ENCODE measurements around the gene FIGLA.
"Not testable (repeated sequence)": the region's sequence is repeated elsewhere in the genome, so short reads cannot be mapped to it uniquely, and the experiment has no call there.

FIGLA gene

GRCh38 chr2:70807828-70808118 is 17.3 kb upstream of the FIGLA start:
- Histone ChIP-seq H3K27me3 (ENCODE audit: control insufficient read depth, insufficient read depth, low read length) (peaks cover 5% of the 10 kb centered on the region), H3K36me3 (ENCODE audit: control insufficient read depth, insufficient read depth, low read length) (no peaks in the 10 kb centered on the region), H3K4me3 (ENCODE audit: low read depth, low read length) (no peak overlapping the region), H3K27ac (ENCODE audit: low read depth, low read length) (no peak overlapping the region), H3K4me1 (ENCODE audit: control insufficient read depth, insufficient read depth, low read length) (no peaks in the 10 kb centered on the region), H3K9ac (ENCODE audit: low read depth, low read length) (no peak overlapping the region), H3K9me3 (ENCODE audit: control insufficient read depth, insufficient read depth, low read length) (no peaks in the 10 kb centered on the region)

DNA sequence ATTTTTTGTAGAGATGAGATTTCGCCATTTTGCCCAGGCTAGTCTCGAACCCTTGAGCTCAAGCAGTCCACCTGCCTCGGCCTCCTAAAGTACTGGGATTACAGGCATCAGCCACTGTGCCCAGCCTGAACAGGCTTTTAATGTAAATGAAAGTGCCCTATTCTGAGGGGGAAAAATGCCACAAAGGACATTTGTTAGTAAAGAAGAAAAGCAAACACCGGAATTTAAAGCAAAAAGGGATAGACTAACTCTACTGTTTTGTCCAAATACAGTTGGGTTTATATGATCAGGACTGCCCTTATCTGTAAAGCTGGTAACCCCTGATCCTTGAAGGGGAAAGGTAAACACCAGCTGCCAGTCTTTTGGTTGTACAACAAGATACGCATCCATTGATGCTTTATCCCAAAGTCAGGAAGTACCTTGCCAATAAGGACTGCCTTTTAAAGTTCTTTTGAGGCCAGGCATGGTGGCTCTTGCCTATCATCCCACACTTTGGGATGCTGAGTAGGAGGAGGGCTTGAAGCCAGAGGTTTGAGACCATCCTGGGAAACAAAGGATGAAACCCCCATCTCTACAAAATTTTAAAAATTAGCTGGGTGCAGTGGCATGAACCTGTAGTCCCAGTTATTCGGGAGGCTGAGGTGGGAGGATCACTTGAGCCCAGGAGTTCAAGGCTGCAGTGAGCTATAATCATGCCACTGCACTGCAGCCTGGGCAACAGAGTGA is 16.8 kb upstream of the FIGLA start:
- H3K4me1 ChIP-seq (ENCODE audit: control insufficient read depth, insufficient read depth, low read length): no peaks in the 10 kb centered on the region
- H3K27me3 ChIP-seq (ENCODE audit: control insufficient read depth, insufficient read depth, low read length): peaks cover 5% of the 10 kb centered on the region
- H3K27ac ChIP-seq (ENCODE audit: low read depth, low read length): no peak overlapping the region
- H3K36me3 ChIP-seq (ENCODE audit: control insufficient read depth, insufficient read depth, low read length): no peaks in the 10 kb centered on the region
- H3K9ac ChIP-seq (ENCODE audit: low read depth, low read length): no peak overlapping the region
- no peak overlapping the region for H3K4me3 ChIP-seq (ENCODE audit: low read depth, low read length)
- H3K9me3 ChIP-seq (ENCODE audit: control insufficient read depth, insufficient read depth, low read length): no peaks in the 10 kb centered on the region

DNA sequence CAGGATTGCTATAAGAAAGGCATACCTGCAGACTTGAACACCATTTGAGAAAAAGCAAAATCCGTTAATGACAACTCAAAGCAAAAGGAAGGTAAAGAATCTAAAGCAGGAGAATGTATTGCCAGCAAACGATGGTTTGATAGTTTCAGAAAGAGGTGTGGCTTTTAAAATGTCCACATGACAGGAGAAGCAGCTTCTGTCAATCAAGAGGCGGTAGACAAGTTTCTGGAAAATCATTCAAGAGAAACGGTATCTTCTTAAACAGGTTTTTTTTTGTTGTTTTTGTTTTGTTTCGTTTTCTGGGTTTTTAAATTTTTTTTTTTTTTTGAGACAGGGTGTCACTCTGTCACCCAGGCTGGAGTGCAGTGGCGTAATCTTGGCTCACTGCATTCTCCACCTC is 16.2 kb upstream of the FIGLA start:
- Histone ChIP-seq H3K4me1 (ENCODE audit: control insufficient read depth, insufficient read depth, low read length) (no peaks in the 10 kb centered on the region), H3K4me3 (ENCODE audit: low read depth, low read length) (no peak overlapping the region), H3K9ac (ENCODE audit: low read depth, low read length) (no peak overlapping the region), H3K9me3 (ENCODE audit: control insufficient read depth, insufficient read depth, low read length) (no peaks in the 10 kb centered on the region), H3K27ac (ENCODE audit: low read depth, low read length) (no peak overlapping the region), H3K36me3 (ENCODE audit: control insufficient read depth, insufficient read depth, low read length) (no peaks in the 10 kb centered on the region), H3K27me3 (ENCODE audit: control insufficient read depth, insufficient read depth, low read length) (peaks cover 3% of the 10 kb centered on the region)

DNA sequence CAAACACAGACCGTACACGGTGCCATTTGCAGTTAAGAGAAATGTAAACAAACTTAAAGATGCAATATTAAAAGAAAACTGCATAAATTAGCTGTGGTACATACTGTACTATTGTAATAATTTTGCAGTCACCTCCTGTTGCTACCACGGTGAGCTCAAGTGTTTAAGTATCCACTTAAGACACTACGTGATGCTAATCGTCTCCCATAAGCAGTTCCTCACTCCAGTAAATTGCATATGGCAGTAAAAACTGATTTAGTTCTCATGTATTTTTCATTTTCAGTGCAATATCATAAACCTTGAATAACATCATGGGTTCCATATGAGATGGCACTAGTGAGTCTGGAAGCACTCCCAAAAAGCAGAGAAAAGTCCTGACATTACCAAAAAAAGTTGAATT is 15.6 kb upstream of the FIGLA start:
- no peaks in the 10 kb centered on the region for H3K4me1 ChIP-seq (ENCODE audit: control insufficient read depth, insufficient read depth, low read length)

DNA sequence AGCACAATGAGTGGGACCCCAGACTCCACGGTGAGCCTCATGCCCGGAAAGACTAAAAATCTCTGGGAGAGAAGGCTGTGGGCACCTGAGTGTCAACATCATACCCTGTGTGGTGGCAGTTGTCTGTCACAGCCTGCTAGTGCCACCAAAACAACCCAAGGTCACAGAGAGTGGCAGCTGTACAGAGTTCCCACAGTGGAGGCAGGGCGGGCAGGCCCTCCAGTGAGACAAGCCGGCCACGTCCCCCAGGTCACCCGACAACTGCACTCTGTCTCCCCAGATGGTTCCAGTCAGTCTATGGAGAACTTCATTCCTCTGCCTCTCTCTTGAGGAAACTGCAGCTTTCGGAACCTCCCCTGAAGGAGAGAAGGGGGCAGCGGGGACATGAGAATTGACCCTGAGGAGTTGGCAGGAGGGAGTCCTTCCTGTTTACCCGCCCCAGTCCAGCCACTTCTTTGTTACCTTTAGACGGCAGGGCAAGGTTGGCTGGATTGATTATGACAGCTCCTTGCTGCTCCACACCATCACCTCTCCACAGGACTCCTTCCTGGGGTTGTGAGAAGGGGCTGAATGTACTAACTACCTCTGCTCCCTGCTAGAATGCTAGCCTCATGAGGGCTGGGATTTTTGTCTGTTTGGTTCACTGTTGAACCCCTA is 11.3 kb upstream of the FIGLA start:
- H3K27me3 ChIP-seq (ENCODE audit: control insufficient read depth, insufficient read depth, low read length): peaks cover 28% of the 10 kb centered on the region
- no peak overlapping the region for H3K4me3 ChIP-seq (ENCODE audit: low read depth, low read length)
- no peaks in the 10 kb centered on the region for H3K36me3 ChIP-seq (ENCODE audit: control insufficient read depth, insufficient read depth, low read length)
- H3K9me3 ChIP-seq (ENCODE audit: control insufficient read depth, insufficient read depth, low read length): peaks cover 4% of the 10 kb centered on the region; the same call in 1 of the 2 replicates
- no peak overlapping the region for H3K9ac ChIP-seq (ENCODE audit: low read depth, low read length)
- H3K4me1 ChIP-seq (ENCODE audit: control insufficient read depth, insufficient read depth, low read length): no peaks in the 10 kb centered on the region
- no peak overlapping the region for H3K27ac ChIP-seq (ENCODE audit: low read depth, low read length)

More for the DNA sequence above, 15.6 kb upstream of the FIGLA start:
- H3K9ac ChIP-seq (ENCODE audit: low read depth, low read length): no peak overlapping the region
- H3K27ac ChIP-seq (ENCODE audit: low read depth, low read length): no peak overlapping the region
- no peak overlapping the region for H3K4me3 ChIP-seq (ENCODE audit: low read depth, low read length)
- no peaks in the 10 kb centered on the region for H3K36me3 ChIP-seq (ENCODE audit: control insufficient read depth, insufficient read depth, low read length)
- peaks cover 8% of the 10 kb centered on the region for H3K27me3 ChIP-seq (ENCODE audit: control insufficient read depth, insufficient read depth, low read length)
- H3K9me3 ChIP-seq (ENCODE audit: control insufficient read depth, insufficient read depth, low read length): no peaks in the 10 kb centered on the region

GRCh38 chr2:70799706-70800105 is 9.3 kb upstream of the FIGLA start:
- Histone ChIP-seq H3K9ac (ENCODE audit: low read depth, low read length) (no peak overlapping the region), H3K4me1 (ENCODE audit: control insufficient read depth, insufficient read depth, low read length) (no peaks in the 10 kb centered on the region), H3K36me3 (ENCODE audit: control insufficient read depth, insufficient read depth, low read length) (no peaks in the 10 kb centered on the region), H3K27ac (ENCODE audit: low read depth, low read length) (no peak overlapping the region), H3K27me3 (ENCODE audit: control insufficient read depth, insufficient read depth, low read length) (peaks cover 45% of the 10 kb centered on the region), H3K9me3 (ENCODE audit: control insufficient read depth, insufficient read depth, low read length) (peaks cover 4% of the 10 kb centered on the region; the same call in 1 of the 2 replicates), H3K4me3 (ENCODE audit: low read depth, low read length) (no peak overlapping the region)

GRCh38 chr2:70797996-70798395 is 7.6 kb upstream of the FIGLA start:
- H3K4me1 ChIP-seq (ENCODE audit: control insufficient read depth, insufficient read depth, low read length); H3K9ac ChIP-seq (ENCODE audit: low read depth, low read length); H3K9me3 ChIP-seq (ENCODE audit: control insufficient read depth, insufficient read depth, low read length); H3K4me3 ChIP-seq (ENCODE audit: low read depth, low read length); H3K36me3 ChIP-seq (ENCODE audit: control insufficient read depth, insufficient read depth, low read length); H3K27ac ChIP-seq (ENCODE audit: low read depth, low read length): not testable (repeated sequence)
- H3K27me3 ChIP-seq (ENCODE audit: control insufficient read depth, insufficient read depth, low read length): peaks cover 62% of the 10 kb centered on the region

DNA sequence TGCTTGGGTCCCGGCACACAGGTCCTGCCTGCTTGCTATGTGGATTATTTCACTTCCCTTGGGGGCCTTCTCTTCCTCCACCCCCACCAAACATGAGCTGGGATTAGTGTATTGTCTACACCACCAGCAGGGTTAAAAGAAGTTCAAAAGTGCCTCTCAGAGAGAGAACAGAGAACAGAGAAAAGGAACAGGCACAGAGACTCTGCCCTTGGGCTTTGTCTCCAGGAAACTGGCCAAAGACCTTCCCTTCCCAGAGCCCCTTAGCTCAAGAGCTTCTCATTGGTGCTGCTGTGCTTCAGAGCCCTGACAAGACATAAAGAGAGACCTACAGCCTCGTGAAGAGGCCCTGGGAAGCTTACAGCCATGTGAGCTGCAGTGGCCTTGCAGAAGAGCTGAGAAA is 7.1 kb upstream of the FIGLA start:
- Histone ChIP-seq H3K4me3 (ENCODE audit: low read depth, low read length) (no peak overlapping the region), H3K4me1 (ENCODE audit: control insufficient read depth, insufficient read depth, low read length) (no peaks in the 10 kb centered on the region), H3K9ac (ENCODE audit: low read depth, low read length) (no peak overlapping the region), H3K27me3 (ENCODE audit: control insufficient read depth, insufficient read depth, low read length) (peaks cover 67% of the 10 kb centered on the region), H3K9me3 (ENCODE audit: control insufficient read depth, insufficient read depth, low read length) (peaks cover 4% of the 10 kb centered on the region; the same call in 1 of the 2 replicates), H3K36me3 (ENCODE audit: control insufficient read depth, insufficient read depth, low read length) (no peaks in the 10 kb centered on the region), H3K27ac (ENCODE audit: low read depth, low read length) (no peak overlapping the region)

DNA sequence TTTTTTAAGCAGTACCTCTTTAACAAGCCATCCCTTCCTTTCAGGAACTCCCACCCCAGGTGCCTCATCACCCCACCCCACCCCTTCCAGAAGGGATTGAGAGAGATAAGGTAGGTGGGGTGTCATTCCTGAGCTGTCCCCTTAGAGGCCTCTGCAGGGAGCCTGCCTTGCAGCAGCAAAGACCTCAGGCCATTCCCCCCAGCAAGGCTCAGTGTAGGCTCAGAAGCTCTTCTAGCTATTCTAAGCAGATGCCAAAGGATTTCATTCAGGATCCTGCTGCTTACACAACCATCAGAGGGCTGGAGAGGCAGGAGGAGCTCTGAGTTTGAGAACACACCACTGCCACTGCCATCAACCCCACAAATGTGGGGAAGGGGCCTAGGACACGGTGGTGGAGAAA is 5.8 kb upstream of the FIGLA start:
- H3K27ac ChIP-seq (ENCODE audit: low read depth, low read length): no peak overlapping the region
- H3K4me3 ChIP-seq (ENCODE audit: low read depth, low read length): no peak overlapping the region
- no peak overlapping the region for H3K9ac ChIP-seq (ENCODE audit: low read depth, low read length)
- no peaks in the 10 kb centered on the region for H3K36me3 ChIP-seq (ENCODE audit: control insufficient read depth, insufficient read depth, low read length)
- peaks cover 4% of the 10 kb centered on the region; the same call in 1 of the 2 replicates for H3K9me3 ChIP-seq (ENCODE audit: control insufficient read depth, insufficient read depth, low read length)
- H3K27me3 ChIP-seq (ENCODE audit: control insufficient read depth, insufficient read depth, low read length): peaks cover 74% of the 10 kb centered on the region
- no peaks in the 10 kb centered on the region for H3K4me1 ChIP-seq (ENCODE audit: control insufficient read depth, insufficient read depth, low read length)

DNA sequence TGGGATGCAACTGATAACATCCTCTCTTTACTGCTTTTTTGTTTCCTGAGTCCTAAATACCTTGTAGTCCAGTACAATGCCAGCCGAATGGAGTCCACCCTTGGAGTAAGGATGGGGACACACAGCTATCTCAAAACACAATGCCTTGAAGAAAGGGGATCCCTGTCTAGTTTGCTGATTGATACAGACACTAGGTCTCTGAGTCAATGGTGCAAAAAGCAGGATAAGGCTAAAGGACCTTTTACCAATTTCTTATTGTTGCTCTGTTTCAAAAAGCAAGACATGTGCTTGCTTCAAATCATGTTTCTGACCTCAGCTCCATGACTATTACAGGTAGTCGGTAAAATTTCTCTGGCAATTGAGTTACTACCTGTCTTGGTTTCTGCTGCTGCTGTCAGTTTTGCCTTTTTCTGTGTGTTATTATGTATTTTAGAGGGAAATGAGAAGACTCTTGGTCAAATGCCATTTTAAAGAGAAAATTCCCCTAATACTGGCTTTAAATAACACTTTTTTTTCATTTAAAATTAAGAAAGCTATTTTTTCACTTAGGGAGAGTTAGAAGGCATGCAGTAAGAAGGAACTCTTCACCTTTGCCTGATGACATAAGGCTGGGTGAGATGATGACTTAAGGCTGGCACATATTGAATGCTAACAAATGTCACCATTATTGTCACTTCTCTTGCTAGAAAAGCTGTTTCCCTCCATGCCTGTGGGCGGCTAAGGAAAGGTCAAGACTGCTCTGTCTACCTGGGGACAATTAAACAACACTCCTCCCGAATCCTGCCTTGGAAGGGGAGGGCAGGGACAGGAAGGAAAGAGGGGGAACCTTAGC is 4.9 kb upstream of the FIGLA start:
- Histone ChIP-seq H3K27me3 (ENCODE audit: control insufficient read depth, insufficient read depth, low read length) (peaks cover 74% of the 10 kb centered on the region), H3K9ac (ENCODE audit: low read depth, low read length) (no peak overlapping the region), H3K4me1 (ENCODE audit: control insufficient read depth, insufficient read depth, low read length) (no peaks in the 10 kb centered on the region), H3K27ac (ENCODE audit: low read depth, low read length) (no peak overlapping the region), H3K36me3 (ENCODE audit: control insufficient read depth, insufficient read depth, low read length) (no peaks in the 10 kb centered on the region), H3K4me3 (ENCODE audit: low read depth, low read length) (no peak overlapping the region), H3K9me3 (ENCODE audit: control insufficient read depth, insufficient read depth, low read length) (peaks cover 4% of the 10 kb centered on the region; the same call in 1 of the 2 replicates)

DNA sequence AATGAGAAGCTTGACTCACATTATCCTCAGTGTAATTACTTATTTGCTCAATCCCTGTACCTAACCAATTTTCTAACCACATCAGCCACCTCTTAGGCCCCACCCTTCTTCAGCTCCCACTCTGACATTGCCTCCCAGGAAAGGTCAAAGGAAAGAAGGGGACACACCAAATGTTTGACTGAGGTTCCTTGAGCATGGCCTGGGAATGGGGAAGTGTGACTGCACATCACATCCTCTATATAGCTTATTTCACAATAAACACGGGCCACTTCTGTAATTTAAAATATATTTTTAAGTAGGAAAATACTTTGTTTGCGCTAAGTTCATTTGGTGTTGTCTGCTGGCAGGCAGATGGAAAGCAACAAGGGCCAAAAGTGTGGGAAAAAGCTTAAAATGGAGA is 3.0 kb upstream of the FIGLA start:
- Histone ChIP-seq H3K4me3 (ENCODE audit: low read depth, low read length) (no peak overlapping the region), H3K9me3 (ENCODE audit: control insufficient read depth, insufficient read depth, low read length) (no peaks in the 10 kb centered on the region), H3K27me3 (ENCODE audit: control insufficient read depth, insufficient read depth, low read length) (peaks cover 87% of the 10 kb centered on the region), H3K27ac (ENCODE audit: low read depth, low read length) (no peak overlapping the region), H3K9ac (ENCODE audit: low read depth, low read length) (no peak overlapping the region), H3K4me1 (ENCODE audit: control insufficient read depth, insufficient read depth, low read length) (no peaks in the 10 kb centered on the region), H3K36me3 (ENCODE audit: control insufficient read depth, insufficient read depth, low read length) (no peaks in the 10 kb centered on the region)

Measured in HUES48 (cell line).